Right lobe of liver (tissue), 6 donors: ENCODE results near the gene EIPR1. TPM values are rescaled to one million over a fixed set of nuclear protein-coding genes. Genes with fewer than 3 reads are reported as not detected.

Experiments used
- ATAC-seq, 4 donors: fragments of 200-7000 bp; cut with Tn5 transposase; one replicate each; pipeline ENCODE4 v1.9.1; 2020; ENCODE audit warnings: mild to moderate bottlenecking in 4 of 4, moderate library complexity in 4 of 4
- DNase-seq, 3 donors: peaks; one replicate each; pipeline ENCODE4 v3.0.0-alpha.2; 2020
- H3K27ac ChIP-seq, 3 donors: fragments of 200-600 bp; one replicate each; pipeline ENCODE4 v1.8.0; 2022
- H3K27me3 ChIP-seq, 2 donors: fragments of 200-600 bp; one replicate each; pipeline ENCODE4 v1.8.0; 2022
- H3K36me3 ChIP-seq, 4 donors: fragments of 200-600 bp; sonication (generic) in 1 of 4; one replicate each; pipeline versions ENCODE4 v1.5.1 to v1.8.0; 2017 to 2022; ENCODE audit warnings: control low read depth in 1 of 4
- H3K4me1 ChIP-seq, 4 donors: fragments of 200-600 bp; sonication (generic) in 1 of 4; one replicate each; pipeline versions ENCODE4 v1.5.1 to v1.8.0; 2017 to 2022; ENCODE audit warnings: control low read depth in 1 of 4
- H3K4me3 ChIP-seq, 3 donors: fragments of 200-600 bp; one replicate each; pipeline ENCODE4 v1.8.0; 2022
- H3K9me3 ChIP-seq, 4 donors: fragments of 200-600 bp; sonication (generic) in 1 of 4; one replicate each; pipeline versions ENCODE4 v1.5.1 to v1.8.0; 2017 to 2022; ENCODE audit warnings: control low read depth in 1 of 4
- CTCF ChIP-seq, 4 donors: fragments of 200-600 bp in 3 of 4; fragments of 450-650 bp in 1 of 4; IDR thresholded peaks; one replicate each; pipeline versions ENCODE4 v1.5.1 to v1.8.0; 2016 to 2022; ENCODE audit warnings: antibody characterized with exemption in 4 of 4, mild to moderate bottlenecking in 2 of 4
- POLR2A ChIP-seq: fragments of 450-650 bp; IDR thresholded peaks from one replicate; pipeline ENCODE4 v1.6.1; 2017; ENCODE audit warnings: antibody characterized with exemption, mild to moderate bottlenecking
- WGBS: methylation state at CpG from one replicate; pipeline ENCODE4 v1.1.6; 2018; ENCODE audit warnings: low coverage, low lambda C conversion rate; ENCODE audit not compliant: insufficient coverage; ENCODE audit errors: missing lambda C conversion rate; 5-methylcytosine and 5-hydroxymethylcytosine counted together
- intact Hi-C, 2 donors: fragments of 100-400 bp; cut with DNase I; formaldehyde crosslinking; loops; one replicate each; pipeline versions ENCODE4 v1.11.2 to v1.14.1; 2022
- total RNA-seq, 6 experiments: library from RNA; depleted of rRNA in 2 of 6; stranded (reverse); fragments of >200 nt in 2 of 6; fragmentation: NEBNext Ultra II Directional in 3 of 6; extraction: Animal tissue kit (Norgen Biotek cat#: 25700) in 3 of 6; gene quantifications; one replicate each; pipeline versions ENCODE4 v1.1.0 to v1.2.4, GENCODE V29; 2016 to 2023
- donor health status: DM: no; HTN: yes; CAD: no.
- donor health status: DM: no; HTN: no; CAD: no.
- donor health status: DM: no; HTN: no; CAD: no.
- donor health status: DM: no; HTN: yes; CAD: no.
- donor health status: DM: no; HTN: yes; CAD: no.

EIPR1 gene
- total RNA-seq, 6 experiments from 2014 or later = 6.8 to 40.6 (median 11.6) TPM

GRCh38 chr2:3253913-3254441 lies 123.6 kb downstream of the EIPR1 start:
- Histone ChIP-seq H3K4me3 (no peak overlapping the region), H3K27me3 (no peaks in the 10 kb centered on the region), H3K9me3 (peaks cover 0 to 7% (median 0%) of the 10 kb centered on the region in 4 donors), H3K4me1 (no peaks in the 10 kb centered on the region), H3K27ac (no peak overlapping the region), H3K36me3 (peaks cover 0 to 8% (median 1%) of the 10 kb centered on the region in 4 donors)
- TF ChIP-seq CTCF (IDR thresholded peaks at IDR 0.05) = no peak
- TF ChIP-seq POLR2A = no peak
- intact Hi-C loops = no loop called here
- no peak for ATAC-seq
- WGBS = 70% methylated on average over 7 of the region's 15 CpGs
- DNase-seq = no peak

- DNase-seq = no peak
- ATAC-seq = no peak
- no peak overlapping the region for H3K4me3 ChIP-seq
- 100% methylated on average over 2 of the region's 15 CpGs for WGBS
- no peak for TF ChIP-seq CTCF (IDR thresholded peaks at IDR 0.05)
- TF ChIP-seq POLR2A = no peak
- H3K27me3 ChIP-seq = no peaks in the 10 kb centered on the region
- H3K27ac ChIP-seq = no peak overlapping the region
- H3K4me1 ChIP-seq = no peaks in the 10 kb centered on the region
- H3K36me3 ChIP-seq = peaks cover 0 to 5% (median 1%) of the 10 kb centered on the region in 4 donors
- peaks cover 0 to 8% (median 0%) of the 10 kb centered on the region in 4 donors for H3K9me3 ChIP-seq
- intact Hi-C loops = no loop called here
These were observed 125.7 kb downstream of the EIPR1 start for GRCh38 chr2:3251946-3252345.

- no peak overlapping the region for H3K4me3 ChIP-seq
- TF ChIP-seq POLR2A = no peak
- intact Hi-C loops = no loop called here
- no peaks in the 10 kb centered on the region for H3K27me3 ChIP-seq
- no peak for ATAC-seq
- H3K27ac ChIP-seq = no peak overlapping the region
- H3K4me1 ChIP-seq = no peaks in the 10 kb centered on the region
- H3K36me3 ChIP-seq = peaks cover 0 to 2% (median 0%) of the 10 kb centered on the region in 4 donors
- peaks cover 0 to 8% (median 0%) of the 10 kb centered on the region in 4 donors for H3K9me3 ChIP-seq
- DNase-seq = no peak
- 80% methylated on average over 1 of the region's 2 CpGs for WGBS
These were observed 128.1 kb downstream of the EIPR1 start for GRCh38 chr2:3249476-3249962.

DNA sequence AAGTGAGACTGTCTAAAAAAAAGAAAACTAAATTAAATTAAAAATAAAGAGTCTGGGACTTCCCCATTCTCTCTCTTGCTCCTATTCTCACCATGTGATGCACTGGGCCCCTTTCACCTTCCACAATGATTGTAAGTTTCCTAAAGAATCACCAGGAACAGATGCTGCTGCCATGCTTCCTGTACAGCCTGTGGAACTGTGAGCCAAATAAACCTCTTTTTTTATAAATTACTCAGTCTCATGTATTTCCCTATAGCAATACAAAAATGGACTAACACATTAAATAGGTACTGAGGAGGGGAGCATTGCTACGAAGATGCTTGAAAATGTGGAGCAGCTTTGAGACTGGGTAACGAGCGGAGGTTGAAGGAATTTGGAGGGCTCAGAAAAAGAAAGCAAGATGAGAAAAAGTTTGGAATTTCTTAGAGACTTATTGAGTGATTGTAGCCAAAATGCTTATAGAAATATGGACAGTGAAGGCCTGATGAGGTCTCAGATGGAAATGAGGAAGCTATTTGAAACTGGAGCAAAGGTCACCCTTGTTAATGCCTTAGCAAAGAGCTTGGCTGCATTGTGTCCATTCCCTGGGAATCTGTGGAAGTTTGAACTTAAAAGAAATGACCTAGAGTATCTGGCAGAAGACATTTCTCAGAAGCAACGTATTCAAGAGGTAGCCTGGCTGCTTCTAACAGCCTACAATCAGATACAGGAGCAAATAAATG lies 128.7 kb downstream of the EIPR1 start:
- DNase-seq (no peak), ATAC-seq (no peak)
- no peak overlapping the region for H3K27ac ChIP-seq
- no peak overlapping the region for H3K4me3 ChIP-seq
- H3K36me3 ChIP-seq = peaks cover 0 to 2% (median 0%) of the 10 kb centered on the region in 4 donors
- 91% methylated on average over 4 of the region's 4 CpGs for WGBS
- intact Hi-C loops = no loop called here
- no peaks in the 10 kb centered on the region for H3K4me1 ChIP-seq
- no peaks in the 10 kb centered on the region for H3K27me3 ChIP-seq
- TF ChIP-seq CTCF (IDR thresholded peaks at IDR 0.05) (no peak), POLR2A (no peak)
- H3K9me3 ChIP-seq = peaks cover 0 to 8% (median 0%) of the 10 kb centered on the region in 4 donors
